ENCODE results near the gene KDM6A. TPM values are rescaled to one million over a fixed set of nuclear protein-coding genes. Genes with fewer than 3 reads are reported as not detected.
"Not testable (repeated sequence)": the region's sequence is repeated elsewhere in the genome, so short reads cannot be mapped to it uniquely, and the experiment has no call there.

Gene KDM6A
- total and polyA plus RNA-seq, 11 donors = 4.4 to 27.8 (median 13.9) TPM

DNA sequence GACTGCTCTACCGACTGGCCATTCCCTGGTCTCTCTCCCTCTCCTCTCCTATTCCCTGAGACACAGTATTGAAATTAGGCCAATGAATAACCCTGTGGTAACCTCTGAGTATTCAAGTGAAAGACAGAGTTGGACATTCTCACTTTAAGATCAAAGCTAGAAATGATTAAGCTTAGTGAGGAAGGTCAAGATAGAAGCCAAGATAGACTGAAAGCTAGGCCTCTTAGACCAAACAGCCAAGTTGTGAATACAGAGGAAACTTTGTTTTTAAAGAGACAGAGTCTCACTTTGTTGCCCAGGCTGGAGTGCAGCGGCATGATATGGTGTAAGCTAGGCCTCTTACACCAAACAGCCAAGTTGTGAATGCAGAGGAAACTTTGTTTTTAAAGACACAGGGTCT, 64.6 kb downstream of the KDM6A start:
- no peak for DNase-seq
- H3K4me1 ChIP-seq = peaks cover 0 to 42% (median 24%) of the 10 kb centered on the region in 12 donors
- no peak for TF ChIP-seq POLR2A (IDR thresholded peaks at IDR 0.05)
- TF ChIP-seq, protein P1, sequence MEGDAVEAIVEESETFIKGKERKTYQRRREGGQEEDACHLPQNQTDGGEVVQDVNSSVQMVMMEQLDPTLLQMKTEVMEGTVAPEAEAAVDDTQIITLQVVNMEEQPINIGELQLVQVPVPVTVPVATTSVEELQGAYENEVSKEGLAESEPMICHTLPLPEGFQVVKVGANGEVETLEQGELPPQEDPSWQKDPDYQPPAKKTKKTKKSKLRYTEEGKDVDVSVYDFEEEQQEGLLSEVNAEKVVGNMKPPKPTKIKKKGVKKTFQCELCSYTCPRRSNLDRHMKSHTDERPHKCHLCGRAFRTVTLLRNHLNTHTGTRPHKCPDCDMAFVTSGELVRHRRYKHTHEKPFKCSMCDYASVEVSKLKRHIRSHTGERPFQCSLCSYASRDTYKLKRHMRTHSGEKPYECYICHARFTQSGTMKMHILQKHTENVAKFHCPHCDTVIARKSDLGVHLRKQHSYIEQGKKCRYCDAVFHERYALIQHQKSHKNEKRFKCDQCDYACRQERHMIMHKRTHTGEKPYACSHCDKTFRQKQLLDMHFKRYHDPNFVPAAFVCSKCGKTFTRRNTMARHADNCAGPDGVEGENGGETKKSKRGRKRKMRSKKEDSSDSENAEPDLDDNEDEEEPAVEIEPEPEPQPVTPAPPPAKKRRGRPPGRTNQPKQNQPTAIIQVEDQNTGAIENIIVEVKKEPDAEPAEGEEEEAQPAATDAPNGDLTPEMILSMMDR (IDR thresholded peaks at IDR 0.05) = no peak
- H3K36me3 ChIP-seq = no peaks in the 10 kb centered on the region
- H3K27me3 ChIP-seq = no peaks in the 10 kb centered on the region
- intact Hi-C loops (cut with DNase I) = no loop called here
- 63 to 83% (median 74%) methylated on average over 2 of the region's 2 CpGs for WGBS, 4 donors
- H3K9me3 ChIP-seq = no peaks in the 10 kb centered on the region
- ATAC-seq = peak in 1 of 4 donors; percentile 24
- H3K27ac ChIP-seq = no peak overlapping the region
- H3K4me3 ChIP-seq = no peak overlapping the region

DNA sequence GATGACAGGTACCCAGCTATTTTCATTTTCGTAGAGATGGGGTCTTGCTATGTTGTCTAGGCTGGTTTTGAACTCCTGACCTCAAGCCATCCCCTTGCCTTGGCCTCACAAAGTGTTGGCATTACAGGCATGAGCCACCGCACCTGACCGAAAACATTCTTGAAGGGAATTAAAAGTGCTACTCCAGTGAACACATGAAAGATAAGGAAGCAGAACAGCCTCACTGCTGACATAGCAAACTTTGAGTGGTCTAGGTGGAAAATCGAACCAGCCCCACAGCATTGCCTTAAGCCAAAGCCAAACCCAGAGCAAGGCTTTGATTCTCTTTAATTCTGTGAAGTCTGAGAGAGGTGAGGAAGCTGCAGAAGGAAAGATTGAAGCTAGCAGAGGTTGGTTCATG, 65.1 kb downstream of the KDM6A start:
- intact Hi-C loops (cut with DNase I) = no loop called here
- H3K4me1 ChIP-seq = peaks cover 0 to 42% (median 24%) of the 10 kb centered on the region in 12 donors
- no peaks in the 10 kb centered on the region for H3K36me3 ChIP-seq
- no peaks in the 10 kb centered on the region for H3K9me3 ChIP-seq
- DNase-seq (no peak), ATAC-seq (peak in 1 of 4 donors; percentile 8)
- 56 to 68% (median 61%) methylated on average over 4 of the region's 4 CpGs for WGBS, 4 donors
- TF ChIP-seq, protein P1 (IDR thresholded peaks at IDR 0.05) = no peak
- no peak for TF ChIP-seq POLR2A (IDR thresholded peaks at IDR 0.05)
- H3K4me3 ChIP-seq = no peak overlapping the region
- no peak overlapping the region for H3K27ac ChIP-seq
- no peaks in the 10 kb centered on the region for H3K27me3 ChIP-seq

DNA sequence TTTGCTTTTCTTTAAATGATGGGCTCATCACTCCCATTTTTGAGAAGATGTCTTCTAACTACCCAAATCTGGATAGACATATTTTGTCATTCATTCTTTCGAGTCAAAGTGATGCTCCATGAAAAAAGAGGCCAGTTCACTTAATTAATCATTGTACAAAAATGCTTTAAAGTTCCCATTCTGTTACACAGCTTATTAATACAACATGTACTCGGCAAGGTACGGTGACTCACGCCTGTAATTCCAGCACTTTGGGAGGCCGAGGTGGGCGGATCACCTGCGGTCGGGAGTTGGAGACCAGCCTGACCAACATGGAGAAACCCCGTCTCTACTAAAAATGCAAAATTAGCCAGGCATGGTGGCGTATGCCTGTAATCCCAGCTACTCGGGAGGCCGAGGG, 67.6 kb downstream of the KDM6A start:
- not testable (repeated sequence) for H3K27me3 ChIP-seq, ATAC-seq, H3K4me3 ChIP-seq, DNase-seq, H3K27ac ChIP-seq, H3K36me3 ChIP-seq
- intact Hi-C loops (cut with DNase I) = loop anchor here in 1 of 10 donors (10.0 kb wide), 1 partner anchor 986 kb away; no protein-coding TSS in a partner anchor
- Histone ChIP-seq H3K9me3 (peaks cover 0 to 12% (median 6%) of the 10 kb centered on the region in 12 donors), H3K4me1 (peaks cover 0 to 30% (median 18%) of the 10 kb centered on the region in 12 donors)
- WGBS, 4 donors = 92 to 97% (median 95%) methylated on average over 12 of the region's 12 CpGs

DNA sequence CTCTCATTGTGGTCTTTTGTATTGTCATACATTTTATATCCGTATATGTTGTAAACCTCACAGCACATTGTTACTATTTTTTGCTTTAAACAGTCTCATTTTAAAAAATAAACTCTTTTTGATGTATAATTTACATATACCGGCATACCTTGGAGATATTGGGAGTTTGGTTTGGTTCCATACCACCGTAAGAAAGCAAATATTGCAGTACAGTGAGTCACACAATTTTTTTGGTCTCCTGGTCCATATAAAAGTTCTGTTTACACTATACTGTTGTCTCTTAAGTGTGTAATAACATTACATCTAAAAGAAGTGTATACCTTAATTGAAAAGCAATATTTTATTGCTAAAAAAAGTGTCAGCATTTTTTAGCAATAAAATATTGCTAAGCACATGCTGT, 70.0 kb downstream of the KDM6A start:
- peaks cover 0 to 15% (median 6%) of the 10 kb centered on the region in 12 donors for H3K9me3 ChIP-seq
- 90 to 95% (median 94%) methylated on average over 3 of the region's 3 CpGs for whole genome bisulfite sequencing, 4 donors
- no peaks in the 10 kb centered on the region for H3K27me3 ChIP-seq
- ATAC-seq (no peak), DNase-seq (no peak)
- H3K27ac ChIP-seq = no peak overlapping the region
- H3K4me3 ChIP-seq = no peak overlapping the region
- H3K4me1 ChIP-seq = peaks cover 0 to 10% (median under 1%) of the 10 kb centered on the region in 12 donors
- TF ChIP-seq, protein P1 (IDR thresholded peaks at IDR 0.05) = no peak
- no peak for TF ChIP-seq POLR2A (IDR thresholded peaks at IDR 0.05)
- intact Hi-C loops (cut with DNase I) = loop anchor here in 1 of 10 donors (10.0 kb wide), 1 partner anchor 988 kb away; no protein-coding TSS in a partner anchor
- H3K36me3 ChIP-seq = no peaks in the 10 kb centered on the region

DNA sequence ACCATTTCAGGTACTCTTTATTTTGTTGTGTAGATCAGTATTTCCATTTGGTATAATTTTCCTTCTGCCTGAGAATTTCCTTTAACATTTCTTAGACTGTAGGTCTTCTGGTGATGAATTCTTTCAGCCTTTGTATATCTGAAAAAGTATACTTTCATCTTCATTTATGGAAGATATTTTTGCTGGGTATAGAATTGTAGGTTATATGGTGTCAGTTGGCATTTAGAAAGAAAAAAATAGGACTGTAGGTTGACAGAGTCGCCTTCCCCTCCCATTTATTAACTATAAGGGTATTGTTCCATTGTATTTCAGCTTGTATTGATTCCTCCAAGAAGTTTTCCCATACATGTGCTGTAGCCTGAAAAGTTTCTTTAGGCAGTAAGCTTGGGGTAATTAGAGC, 71.9 kb downstream of the KDM6A start:
- intact Hi-C loops (cut with DNase I) = loop anchor here in 1 of 10 donors (10.0 kb wide), 1 partner anchor 990 kb away; no protein-coding TSS in a partner anchor
- Histone ChIP-seq H3K36me3 (no peaks in the 10 kb centered on the region), H3K4me3 (no peak overlapping the region), H3K4me1 (peaks cover 0 to 23% (median 0%) of the 10 kb centered on the region in 12 donors), H3K27ac (no peak overlapping the region), H3K9me3 (peaks cover 0 to 15% (median 6%) of the 10 kb centered on the region in 12 donors), H3K27me3 (no peaks in the 10 kb centered on the region)
- DNase-seq (no peak), ATAC-seq (no peak)
- 98 to 100% (median 98%) methylated on average over 1 of the region's 1 CpG for WGBS, 4 donors
- TF ChIP-seq, protein P1 (IDR thresholded peaks at IDR 0.05) = no peak
- TF ChIP-seq POLR2A (IDR thresholded peaks at IDR 0.05) = no peak
